Measurements from ENCODE around the gene ZNF750. TPM values are rescaled to one million over a fixed set of nuclear protein-coding genes. Genes with fewer than 3 reads are reported as not detected.

Gene ZNF750
- total RNA-seq, 8 experiments from 2014 or later: 0.07 to 2.5 (median 0.42) TPM

- Histone ChIP-seq H3K4me3 (no peak overlapping the region), H3K4me1 (replicated peaks in 1 of 2) (peaks cover 21 to 32% of the 10 kb centered on the region in 2 donors), H3K27ac (no peak overlapping the region)
- in situ Hi-C loops (cut with MboI; ENCODE audit: low pct_unique_long_range_greater_than_20kb in 2 of 9, low sequenced_read_pairs in 9 of 9, unreplicated experiment in 9 of 9): no loop called here
- WGBS, 10 experiments: 84 to 100% (median 100%) methylated on average over 1 to 6 of the region's 12 CpGs; no CpG with 5 or more reads in 3 of the 10 experiments
- ATAC-seq (replicated peaks in 6 of 8): no peak
These were observed 21.6 kb upstream of the ZNF750 start for GRCh38 chr17:82861393-82861775.

- Histone ChIP-seq H3K4me1 (replicated peaks in 1 of 2) (peaks cover 18 to 27% of the 10 kb centered on the region in 2 donors), H3K4me3 (no peak overlapping the region), H3K27ac (no peak overlapping the region)
- 88 to 95% (median 92%) methylated on average over 3 to 12 of the region's 42 CpGs; no CpG with 5 or more reads in 6 of the 10 experiments for WGBS, 10 experiments
- no peak for ATAC-seq (replicated peaks in 6 of 8)
- in situ Hi-C loops (cut with MboI; ENCODE audit: low pct_unique_long_range_greater_than_20kb in 2 of 9, low sequenced_read_pairs in 9 of 9, unreplicated experiment in 9 of 9): no loop called here
These were observed 21.0 kb upstream of the ZNF750 start for GRCh38 chr17:82860606-82861392.

GRCh38 chr17:82859431-82860403, 19.9 kb upstream of the ZNF750 start:
- H3K4me3 ChIP-seq: no peak overlapping the region
- no peak overlapping the region for H3K27ac ChIP-seq
- H3K4me1 ChIP-seq (replicated peaks in 1 of 2): peaks cover 13 to 16% of the 10 kb centered on the region in 2 donors
- WGBS, 10 experiments: 50 to 100% (median 84%) methylated on average over 1 to 13 of the region's 23 CpGs; no CpG with 5 or more reads in 4 of the 10 experiments
- in situ Hi-C loops (cut with MboI; ENCODE audit: low pct_unique_long_range_greater_than_20kb in 2 of 9, low sequenced_read_pairs in 9 of 9, unreplicated experiment in 9 of 9): no loop called here
- ATAC-seq (replicated peaks in 6 of 8): peak in 5 of 8 experiments; percentile 20 to 53 (median 50)

- in situ Hi-C loops (cut with MboI; ENCODE audit: low pct_unique_long_range_greater_than_20kb in 2 of 9, low sequenced_read_pairs in 9 of 9, unreplicated experiment in 9 of 9): no loop called here
- H3K4me1 ChIP-seq (replicated peaks in 1 of 2): peaks cover 4% of the 10 kb centered on the region in 2 donors
- H3K27ac ChIP-seq: no peak overlapping the region
- H3K4me3 ChIP-seq: no peak overlapping the region
- 82 to 100% (median 93%) methylated on average over 1 to 6 of the region's 28 CpGs; no CpG with 5 or more reads in 2 of the 10 experiments for WGBS, 10 experiments
- no peak for ATAC-seq (replicated peaks in 6 of 8)
These were observed 18.7 kb upstream of the ZNF750 start for GRCh38 chr17:82858376-82859126.

GRCh38 chr17:82856361-82856760, 16.5 kb upstream of the ZNF750 start:
- Histone ChIP-seq H3K27ac (no peak overlapping the region), H3K4me1 (replicated peaks in 1 of 2) (peaks cover 0 to 2% of the 10 kb centered on the region in 2 donors), H3K4me3 (no peak overlapping the region)
- no peak for ATAC-seq (replicated peaks in 6 of 8)
- in situ Hi-C loops (cut with MboI; ENCODE audit: low pct_unique_long_range_greater_than_20kb in 2 of 9, low sequenced_read_pairs in 9 of 9, unreplicated experiment in 9 of 9): no loop called here
- WGBS, 10 experiments: 0 to 100% (median 70%) methylated on average over 1 to 12 of the region's 15 CpGs; no CpG with 5 or more reads in 2 of the 10 experiments

GRCh38 chr17:82854226-82854625, 14.4 kb upstream of the ZNF750 start:
- H3K27ac ChIP-seq: no peak overlapping the region
- WGBS, 10 experiments: 80 to 100% (median 97%) methylated on average over 1 to 10 of the region's 11 CpGs; no CpG with 5 or more reads in 5 of the 10 experiments
- in situ Hi-C loops (cut with MboI; ENCODE audit: low pct_unique_long_range_greater_than_20kb in 2 of 9, low sequenced_read_pairs in 9 of 9, unreplicated experiment in 9 of 9): no loop called here
- no peaks in the 10 kb centered on the region for H3K4me1 ChIP-seq (replicated peaks in 1 of 2)
- ATAC-seq (replicated peaks in 6 of 8): no peak
- H3K4me3 ChIP-seq: no peak overlapping the region

- Histone ChIP-seq H3K4me3 (no peak overlapping the region), H3K4me1 (replicated peaks in 1 of 2) (no peaks in the 10 kb centered on the region), H3K27ac (no peak overlapping the region)
- 67 to 100% (median 100%) methylated on average over 1 to 9 of the region's 12 CpGs; no CpG with 5 or more reads in 1 of the 10 experiments for WGBS, 10 experiments
- in situ Hi-C loops (cut with MboI; ENCODE audit: low pct_unique_long_range_greater_than_20kb in 2 of 9, low sequenced_read_pairs in 9 of 9, unreplicated experiment in 9 of 9): no loop called here
- ATAC-seq (replicated peaks in 6 of 8): no peak
These were observed 11.6 kb upstream of the ZNF750 start for GRCh38 chr17:82851381-82851780.

- no peak overlapping the region for H3K4me3 ChIP-seq
- H3K4me1 ChIP-seq (replicated peaks in 1 of 2): no peaks in the 10 kb centered on the region
- ATAC-seq (replicated peaks in 6 of 8): no peak
- 80 to 100% (median 95%) methylated on average over 1 to 17 of the region's 33 CpGs for WGBS, 10 experiments
- no peak overlapping the region for H3K27ac ChIP-seq
- in situ Hi-C loops (cut with MboI; ENCODE audit: low pct_unique_long_range_greater_than_20kb in 2 of 9, low sequenced_read_pairs in 9 of 9, unreplicated experiment in 9 of 9): no loop called here
These were observed 9.5 kb upstream of the ZNF750 start for GRCh38 chr17:82849076-82849945.

- ATAC-seq (replicated peaks in 6 of 8): peak in 1 of 8 experiments; percentile 52
- in situ Hi-C loops (cut with MboI; ENCODE audit: low pct_unique_long_range_greater_than_20kb in 2 of 9, low sequenced_read_pairs in 9 of 9, unreplicated experiment in 9 of 9): no loop called here
- 71 to 100% (median 93%) methylated on average over 2 to 19 of the region's 23 CpGs; no CpG with 5 or more reads in 3 of the 10 experiments for WGBS, 10 experiments
- Histone ChIP-seq H3K4me3 (no peak overlapping the region), H3K4me1 (replicated peaks in 1 of 2) (no peaks in the 10 kb centered on the region), H3K27ac (no peak overlapping the region)
These were observed 8.3 kb upstream of the ZNF750 start for GRCh38 chr17:82848022-82848592.

- 72 to 100% (median 96%) methylated on average over 1 to 12 of the region's 25 CpGs; no CpG with 5 or more reads in 2 of the 10 experiments for WGBS, 10 experiments
- in situ Hi-C loops (cut with MboI; ENCODE audit: low pct_unique_long_range_greater_than_20kb in 2 of 9, low sequenced_read_pairs in 9 of 9, unreplicated experiment in 9 of 9): no loop called here
- peak in 2 of 8 experiments; percentile 21 to 30 for ATAC-seq (replicated peaks in 6 of 8)
- no peak overlapping the region for H3K4me3 ChIP-seq
- H3K4me1 ChIP-seq (replicated peaks in 1 of 2): no peaks in the 10 kb centered on the region
- H3K27ac ChIP-seq: no peak overlapping the region
These were observed 6.4 kb upstream of the ZNF750 start for GRCh38 chr17:82846061-82846691.

GRCh38 chr17:82845163-82845807, 5.5 kb upstream of the ZNF750 start:
- no peak overlapping the region for H3K4me3 ChIP-seq
- H3K4me1 ChIP-seq (replicated peaks in 1 of 2): no peaks in the 10 kb centered on the region
- H3K27ac ChIP-seq: no peak overlapping the region
- in situ Hi-C loops (cut with MboI; ENCODE audit: low pct_unique_long_range_greater_than_20kb in 2 of 9, low sequenced_read_pairs in 9 of 9, unreplicated experiment in 9 of 9): no loop called here
- peak in 1 of 8 experiments; percentile 16 for ATAC-seq (replicated peaks in 6 of 8)
- 92 to 100% (median 98%) methylated on average over 2 to 12 of the region's 24 CpGs; no CpG with 5 or more reads in 2 of the 10 experiments for WGBS, 10 experiments

All from motor neuron (in vitro differentiated cells).